SK-MEL-5 (cell line): Measurements from ENCODE around the gene FCRLB. TPM values are rescaled to one million over a fixed set of nuclear protein-coding genes. Genes with fewer than 3 reads are reported as not detected.
"Not testable (repeated sequence)": the region's sequence is repeated elsewhere in the genome, so short reads cannot be mapped to it uniquely, and the experiment has no call there.

Experiments used
- DNase-seq: peaks from one replicate; pipeline ENCODE4 v3.0.0-alpha.2; 2016; ENCODE audit warnings: low read depth, low spot score
- in situ Hi-C: cut with HindIII; loops from 2 replicates; pipeline ENCODE4 v1.10.0; 2016; ENCODE audit warnings: low sequenced_read_pairs, high pct_unique_total_duplicates, low pct_unique_long_range_greater_than_20kb
- total RNA-seq: library from RNA; depleted of rRNA; stranded (reverse); fragments of >200 nt; shearing (Covaris generic); gene quantifications from 2 replicates; pipeline ENCODE4 v1.2.3, GENCODE V29; 2014

FCRLB gene
- total RNA-seq, 1 experiment from 2014 or later: 7.3 TPM

GRCh38 chr1:161709373-161709772 lies 12.0 kb upstream of the FCRLB start:
- in situ Hi-C loops: no loop called here
- DNase-seq: no peak

GRCh38 chr1:161710560-161710959 lies 10.8 kb upstream of the FCRLB start:
- in situ Hi-C loops: no loop called here
- DNase-seq: no peak

GRCh38 chr1:161718559-161719324 lies 2.6 kb upstream of the FCRLB start:
- in situ Hi-C loops: no loop called here
- DNase-seq: no peak

GRCh38 chr1:161719325-161719611 lies 2.1 kb upstream of the FCRLB start:
- DNase-seq: no peak
- in situ Hi-C loops: no loop called here

- DNase-seq: no peak
- in situ Hi-C loops: no loop called here
Observed at GRCh38 chr1:161720422-161720821, 922 bp upstream of the FCRLB start.

- in situ Hi-C loops: no loop called here
- DNase-seq: peak; percentile 33
Observed at GRCh38 chr1:161721738-161722343, 497 bp downstream of the FCRLB start.

GRCh38 chr1:161722406-161722805 lies 1.1 kb downstream of the FCRLB start:
- DNase-seq: no peak
- in situ Hi-C loops: no loop called here

GRCh38 chr1:161723459-161724141 lies 2.3 kb downstream of the FCRLB start:
- no peak for DNase-seq
- in situ Hi-C loops: no loop called here

- DNase-seq, in situ Hi-C loops: not testable (repeated sequence)
Observed at GRCh38 chr1:161725258-161725907, 4.0 kb downstream of the FCRLB start.

GRCh38 chr1:161725908-161726472 lies 4.6 kb downstream of the FCRLB start:
- in situ Hi-C loops: no loop called here
- DNase-seq: peak; percentile 52

- in situ Hi-C loops: no loop called here
- DNase-seq: peak; percentile 95
Observed at GRCh38 chr1:161726473-161727255, 5.3 kb downstream of the FCRLB start.

GRCh38 chr1:161727256-161727924 lies 6.0 kb downstream of the FCRLB start:
- DNase-seq: peak; percentile 38
- in situ Hi-C loops: no loop called here

- DNase-seq: no peak
- in situ Hi-C loops: no loop called here
Observed at GRCh38 chr1:161728376-161729226, 7.3 kb downstream of the FCRLB start.

GRCh38 chr1:161730050-161730564 lies 8.8 kb downstream of the FCRLB start:
- no peak for DNase-seq
- in situ Hi-C loops: no loop called here

GRCh38 chr1:161731241-161731640 lies 9.9 kb downstream of the FCRLB start:
- in situ Hi-C loops: no loop called here
- DNase-seq: no peak
